HepG2 (cell line): ENCODE data around the gene CKLF. TPM values are rescaled to one million over a fixed set of nuclear protein-coding genes. Genes with fewer than 3 reads are reported as not detected.

Experiments
- FOXJ3 ChIP-seq: sonication (generic); formaldehyde crosslinking; IDR thresholded peaks from 2 replicates; pipeline ENCODE4 v1.4.0; 2020; ENCODE audit warnings: missing genetic modification reagents, mild to moderate bottlenecking, borderline replicate concordance
- HMG20B ChIP-seq: conservative IDR thresholded peaks from 2 replicates; pipeline ENCODE4 v1.6.1; 2016; ENCODE audit warnings: missing genetic modification reagents, missing compliant biosample characterization
- ISX ChIP-seq: sonication (generic); formaldehyde crosslinking; conservative IDR thresholded peaks from 2 replicates; pipeline ENCODE4 v1.5.0; 2020; ENCODE audit warnings: missing genetic modification reagents
- JUN ChIP-seq: sonication (generic); formaldehyde crosslinking; IDR thresholded peaks from 2 replicates; pipeline ENCODE4 v1.4.0; 2020; ENCODE audit warnings: mild to moderate bottlenecking, missing genetic modification reagents
- KDM2A ChIP-seq: sonication (generic); formaldehyde crosslinking; IDR thresholded peaks from 2 replicates; pipeline ENCODE4 v1.4.0; 2020; ENCODE audit warnings: low read depth, missing genetic modification reagents, borderline replicate concordance
- MEIS2 ChIP-seq: sonication (generic); formaldehyde crosslinking; IDR thresholded peaks from 2 replicates; pipeline ENCODE4 v1.9.0; 2021; ENCODE audit warnings: mild to moderate bottlenecking, missing genetic modification reagents
- NR2C2 ChIP-seq: sonication (generic); formaldehyde crosslinking; IDR thresholded peaks from 2 replicates; pipeline ENCODE4 v1.4.0; 2020; ENCODE audit warnings: missing genetic modification reagents, mild to moderate bottlenecking, moderate library complexity, borderline replicate concordance
- NR2F2 ChIP-seq: IDR thresholded peaks from 2 replicates; pipeline ENCODE4 v1.6.1; 2012; ENCODE audit warnings: low read depth, inconsistent platforms, borderline replicate concordance
- PHF21A ChIP-seq: sonication (generic); formaldehyde crosslinking; IDR thresholded peaks from 2 replicates; pipeline ENCODE4 v1.5.0; 2020; ENCODE audit warnings: mild to moderate bottlenecking, missing genetic modification reagents
- SIX1 ChIP-seq: sonication (generic); formaldehyde crosslinking; IDR thresholded peaks from 2 replicates; pipeline ENCODE4 v1.4.0; 2020; ENCODE audit warnings: missing genetic modification reagents, borderline replicate concordance
- ZNF121 ChIP-seq: sonication (generic); formaldehyde crosslinking; IDR thresholded peaks from 2 replicates; pipeline ENCODE4 v1.5.0; 2020; ENCODE audit warnings: mild to moderate bottlenecking, missing genetic modification reagents
- ZNF274 ChIP-seq: sonication (generic); formaldehyde crosslinking; IDR thresholded peaks from 2 replicates; pipeline ENCODE4 v1.5.1; 2020; ENCODE audit warnings: mild to moderate bottlenecking, missing genetic modification reagents
- ZNF546 ChIP-seq: sonication (generic); formaldehyde crosslinking; conservative IDR thresholded peaks from 2 replicates; pipeline ENCODE4 v1.8.1; 2023; ENCODE audit warnings: mild to moderate bottlenecking, missing genetic modification reagents
- ZNF558 ChIP-seq: sonication (generic); formaldehyde crosslinking; IDR thresholded peaks from 2 replicates; pipeline ENCODE4 v1.9.0; 2022; ENCODE audit warnings: mild to moderate bottlenecking, missing genetic modification reagents, borderline replicate concordance
- ZNF703 ChIP-seq: sonication (generic); formaldehyde crosslinking; IDR thresholded peaks from 2 replicates; pipeline ENCODE4 v1.5.1; 2020; ENCODE audit warnings: missing genetic modification reagents, mild to moderate bottlenecking, moderate library complexity, borderline replicate concordance
- ZNF766 ChIP-seq: sonication (generic); formaldehyde crosslinking; IDR thresholded peaks from 2 replicates; pipeline ENCODE4 v1.5.0; 2020; ENCODE audit warnings: missing genetic modification reagents, borderline replicate concordance
- ZNF878 ChIP-seq: sonication (generic); formaldehyde crosslinking; IDR thresholded peaks from 2 replicates; pipeline ENCODE4 v1.8.1; 2023; ENCODE audit warnings: mild to moderate bottlenecking, missing genetic modification reagents, moderate library complexity
- polyA plus RNA-seq, 8 experiments: library from polyadenylated mRNA; depleted of rRNA in 3 of 8; stranded (reverse) in 7 of 8; unstranded in 1 of 8; fragments of >200 nt; fragmentation: Illumina TruSeq in 4 of 8; extraction: Trizol in 4 of 8; gene quantifications; 2 replicates each; pipeline versions ENCODE4 v1.2.1 to v1.2.3, GENCODE V29; 2011 to 2016; ENCODE audit warnings: low read depth in 4 of 8, missing spikeins in 1 of 8, mixed read lengths in 1 of 8; ENCODE audit not compliant: insufficient read depth in 1 of 8
- total RNA-seq, 5 experiments: library from RNA; depleted of rRNA; stranded (reverse); fragments of >200 nt; fragmentation: Illumina TruSeq; extraction: Trizol; gene quantifications; 2 replicates each; pipeline ENCODE4 v1.2.3, GENCODE V29; 2016; ENCODE audit warnings: low read depth in 1 of 5
- TF ChIP-seq, protein P1 (sequence below): sonication (generic); formaldehyde crosslinking; IDR thresholded peaks from 2 replicates; pipeline ENCODE4 v1.5.1; 2020; ENCODE audit warnings: mild to moderate bottlenecking, missing genetic modification reagents, borderline replicate concordance
- TF ChIP-seq, protein P2 (sequence below): sonication (generic); formaldehyde crosslinking; IDR thresholded peaks from 2 replicates; pipeline ENCODE4 v1.8.1; 2023; ENCODE audit warnings: missing genetic modification reagents, mild to moderate bottlenecking, borderline replicate concordance
- TF ChIP-seq, protein P3 (sequence below): sonication (generic); formaldehyde crosslinking; conservative IDR thresholded peaks from 2 replicates; pipeline ENCODE4 v1.4.0; 2020; ENCODE audit warnings: mild to moderate bottlenecking, missing genetic modification reagents, moderate library complexity

Gene CKLF
- total and polyA plus RNA-seq, 2 of the 13 experiments (the other 11 are each of a cell fraction or from before 2014, with no cell fraction given): 120 to 167 TPM

DNA sequence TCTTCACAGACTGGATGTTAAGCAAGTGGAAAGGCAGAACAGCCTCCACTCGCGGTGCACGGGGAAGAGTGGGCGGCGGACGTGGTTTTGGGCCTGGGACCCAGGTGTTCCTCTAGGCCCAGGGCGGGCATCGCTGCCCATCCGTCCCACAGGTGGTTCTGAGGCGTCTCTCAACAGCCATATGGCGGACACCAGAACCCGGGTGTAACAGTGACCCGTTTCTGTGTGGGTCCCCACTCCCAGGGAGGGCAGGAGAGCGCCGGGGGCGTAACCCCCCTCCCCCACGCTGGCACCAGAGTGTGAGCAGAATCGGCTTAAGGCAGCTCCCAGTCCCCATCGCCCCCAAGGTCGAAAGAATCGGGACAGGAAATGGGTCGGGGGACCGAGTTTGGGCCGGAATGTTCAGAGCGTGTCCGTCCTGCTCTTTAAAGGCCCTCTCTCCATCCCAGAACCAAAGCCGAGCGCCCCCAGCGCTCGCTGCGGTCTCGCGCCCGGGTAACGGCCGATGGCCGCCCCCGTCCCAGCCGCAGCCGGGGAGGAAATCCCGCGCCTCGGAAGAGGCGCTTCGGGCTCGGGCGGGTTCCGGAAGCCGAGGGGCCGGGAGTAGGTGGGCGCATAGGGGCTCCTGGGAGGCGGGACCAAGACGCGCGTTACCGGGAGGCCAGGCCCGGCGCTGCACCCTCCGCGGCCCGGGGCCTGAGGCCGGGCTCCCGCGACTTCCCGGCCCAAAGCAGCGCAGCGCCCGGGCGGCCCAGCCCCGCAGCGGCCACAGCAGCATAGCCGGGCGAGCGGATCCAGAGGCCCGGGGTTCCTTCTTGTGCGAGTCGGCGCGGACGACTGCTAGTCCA lies 2.9 kb upstream of the CKLF start, which contains the start of gene TK2 (continued):
- TF ChIP-seq, protein P1, sequence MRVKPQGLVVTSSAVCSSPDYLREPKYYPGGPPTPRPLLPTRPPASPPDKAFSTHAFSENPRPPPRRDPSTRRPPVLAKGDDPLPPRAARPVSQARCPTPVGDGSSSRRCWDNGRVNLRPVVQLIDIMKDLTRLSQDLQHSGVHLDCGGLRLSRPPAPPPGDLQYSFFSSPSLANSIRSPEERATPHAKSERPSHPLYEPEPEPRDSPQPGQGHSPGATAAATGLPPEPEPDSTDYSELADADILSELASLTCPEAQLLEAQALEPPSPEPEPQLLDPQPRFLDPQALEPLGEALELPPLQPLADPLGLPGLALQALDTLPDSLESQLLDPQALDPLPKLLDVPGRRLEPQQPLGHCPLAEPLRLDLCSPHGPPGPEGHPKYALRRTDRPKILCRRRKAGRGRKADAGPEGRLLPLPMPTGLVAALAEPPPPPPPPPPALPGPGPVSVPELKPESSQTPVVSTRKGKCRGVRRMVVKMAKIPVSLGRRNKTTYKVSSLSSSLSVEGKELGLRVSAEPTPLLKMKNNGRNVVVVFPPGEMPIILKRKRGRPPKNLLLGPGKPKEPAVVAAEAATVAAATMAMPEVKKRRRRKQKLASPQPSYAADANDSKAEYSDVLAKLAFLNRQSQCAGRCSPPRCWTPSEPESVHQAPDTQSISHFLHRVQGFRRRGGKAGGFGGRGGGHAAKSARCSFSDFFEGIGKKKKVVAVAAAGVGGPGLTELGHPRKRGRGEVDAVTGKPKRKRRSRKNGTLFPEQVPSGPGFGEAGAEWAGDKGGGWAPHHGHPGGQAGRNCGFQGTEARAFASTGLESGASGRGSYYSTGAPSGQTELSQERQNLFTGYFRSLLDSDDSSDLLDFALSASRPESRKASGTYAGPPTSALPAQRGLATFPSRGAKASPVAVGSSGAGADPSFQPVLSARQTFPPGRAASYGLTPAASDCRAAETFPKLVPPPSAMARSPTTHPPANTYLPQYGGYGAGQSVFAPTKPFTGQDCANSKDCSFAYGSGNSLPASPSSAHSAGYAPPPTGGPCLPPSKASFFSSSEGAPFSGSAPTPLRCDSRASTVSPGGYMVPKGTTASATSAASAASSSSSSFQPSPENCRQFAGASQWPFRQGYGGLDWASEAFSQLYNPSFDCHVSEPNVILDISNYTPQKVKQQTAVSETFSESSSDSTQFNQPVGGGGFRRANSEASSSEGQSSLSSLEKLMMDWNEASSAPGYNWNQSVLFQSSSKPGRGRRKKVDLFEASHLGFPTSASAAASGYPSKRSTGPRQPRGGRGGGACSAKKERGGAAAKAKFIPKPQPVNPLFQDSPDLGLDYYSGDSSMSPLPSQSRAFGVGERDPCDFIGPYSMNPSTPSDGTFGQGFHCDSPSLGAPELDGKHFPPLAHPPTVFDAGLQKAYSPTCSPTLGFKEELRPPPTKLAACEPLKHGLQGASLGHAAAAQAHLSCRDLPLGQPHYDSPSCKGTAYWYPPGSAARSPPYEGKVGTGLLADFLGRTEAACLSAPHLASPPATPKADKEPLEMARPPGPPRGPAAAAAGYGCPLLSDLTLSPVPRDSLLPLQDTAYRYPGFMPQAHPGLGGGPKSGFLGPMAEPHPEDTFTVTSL (CRISPR knock-in tag): 0 out of 2 replicates have a peak, but pooled peaks have one; percentile 38
- TF ChIP-seq, protein P2, sequence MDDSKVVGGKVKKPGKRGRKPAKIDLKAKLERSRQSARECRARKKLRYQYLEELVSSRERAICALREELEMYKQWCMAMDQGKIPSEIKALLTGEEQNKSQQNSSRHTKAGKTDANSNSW (CRISPR knock-in tag): no peak
- no peak for TF ChIP-seq SIX1 (CRISPR knock-in tag)
- TF ChIP-seq ZNF274 (CRISPR knock-in tag): peak; percentile 85; the same call in 1 of the 2 replicates
- no peak for TF ChIP-seq HMG20B (CRISPR knock-in tag)
- TF ChIP-seq, protein P3, sequence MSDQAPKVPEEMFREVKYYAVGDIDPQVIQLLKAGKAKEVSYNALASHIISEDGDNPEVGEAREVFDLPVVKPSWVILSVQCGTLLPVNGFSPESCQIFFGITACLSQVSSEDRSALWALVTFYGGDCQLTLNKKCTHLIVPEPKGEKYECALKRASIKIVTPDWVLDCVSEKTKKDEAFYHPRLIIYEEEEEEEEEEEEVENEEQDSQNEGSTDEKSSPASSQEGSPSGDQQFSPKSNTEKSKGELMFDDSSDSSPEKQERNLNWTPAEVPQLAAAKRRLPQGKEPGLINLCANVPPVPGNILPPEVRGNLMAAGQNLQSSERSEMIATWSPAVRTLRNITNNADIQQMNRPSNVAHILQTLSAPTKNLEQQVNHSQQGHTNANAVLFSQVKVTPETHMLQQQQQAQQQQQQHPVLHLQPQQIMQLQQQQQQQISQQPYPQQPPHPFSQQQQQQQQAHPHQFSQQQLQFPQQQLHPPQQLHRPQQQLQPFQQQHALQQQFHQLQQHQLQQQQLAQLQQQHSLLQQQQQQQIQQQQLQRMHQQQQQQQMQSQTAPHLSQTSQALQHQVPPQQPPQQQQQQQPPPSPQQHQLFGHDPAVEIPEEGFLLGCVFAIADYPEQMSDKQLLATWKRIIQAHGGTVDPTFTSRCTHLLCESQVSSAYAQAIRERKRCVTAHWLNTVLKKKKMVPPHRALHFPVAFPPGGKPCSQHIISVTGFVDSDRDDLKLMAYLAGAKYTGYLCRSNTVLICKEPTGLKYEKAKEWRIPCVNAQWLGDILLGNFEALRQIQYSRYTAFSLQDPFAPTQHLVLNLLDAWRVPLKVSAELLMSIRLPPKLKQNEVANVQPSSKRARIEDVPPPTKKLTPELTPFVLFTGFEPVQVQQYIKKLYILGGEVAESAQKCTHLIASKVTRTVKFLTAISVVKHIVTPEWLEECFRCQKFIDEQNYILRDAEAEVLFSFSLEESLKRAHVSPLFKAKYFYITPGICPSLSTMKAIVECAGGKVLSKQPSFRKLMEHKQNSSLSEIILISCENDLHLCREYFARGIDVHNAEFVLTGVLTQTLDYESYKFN (CRISPR knock-in tag): peak; percentile 40
- TF ChIP-seq KDM2A (CRISPR knock-in tag): peak; percentile 89
- peak; percentile 84; the same call in 1 of the 2 replicates for TF ChIP-seq ZNF766 (CRISPR knock-in tag)
- no peak; the same call in 1 of the 2 replicates for TF ChIP-seq ZNF558 (CRISPR knock-in tag)
- TF ChIP-seq PHF21A: peak; percentile 75
- TF ChIP-seq ZNF878: peak; percentile 17; the same call in 1 of the 2 replicates
- peak; percentile 60 for TF ChIP-seq ZNF121 (CRISPR knock-in tag)
- peak; percentile 59; the same call in 1 of the 2 replicates for TF ChIP-seq MEIS2 (CRISPR knock-in tag)
- TF ChIP-seq NR2C2 (CRISPR knock-in tag): peak; percentile 72
- TF ChIP-seq FOXJ3 (CRISPR knock-in tag): no peak
- TF ChIP-seq ZNF703 (CRISPR knock-in tag): no peak
- 0 out of 2 replicates have a peak, but pooled peaks have one; percentile 18 for TF ChIP-seq ISX (CRISPR knock-in tag)
- peak; percentile 57; the same call in 1 of the 2 replicates for TF ChIP-seq NR2F2
- peak; percentile 96 for TF ChIP-seq ZNF546 (CRISPR knock-in tag)
- TF ChIP-seq JUN: 0 out of 2 replicates have a peak, but pooled peaks have one; percentile 31
